K562 (cell line): ENCODE measurements around the gene PQBP1. TPM values are rescaled to one million over a fixed set of nuclear protein-coding genes. Genes with fewer than 3 reads are reported as not detected.

Experiments used
- ATAC-seq: fragments of 200-7000 bp; cut with Tn5 transposase; 3 replicates; pipeline ENCODE4 v1.9.1; 2020; ENCODE audit warnings: moderate library complexity
- BruUV-seq: library from RNA; stranded (reverse); fragments of 400-500 nt; replicated peaks from 2 replicates; lab custom pipeline; 2021; lab: Mats Ljungman, UMichigan
- CTCF ChIA-PET: fragments of 300-600 bp; formaldehyde crosslinking; extraction: SDS; loops from one replicate; lab custom pipeline; 2021; ENCODE audit warnings: low intra/inter-chr PET ratio; lab: Yijun Ruan, JAX
- POLR2A ChIA-PET: fragments of 300-600, 350-650 bp; sonication (Branson Sonifier 250); formaldehyde crosslinking; extraction: SDS; loops from one replicate; lab custom pipeline; 2021; ENCODE audit warnings: antibody characterized with exemption, inconsistent platforms; lab: Yijun Ruan, JAX
- DNase-seq, 4 experiments: peaks; one replicate each; pipeline versions ENCODE4 v3.0.0 to v3.0.0-alpha.2; 2011 to 2018; ENCODE audit warnings: low spot score in 3 of 4, mixed read lengths in 3 of 4; ENCODE audit errors: extremely low read depth in 1 of 4
- FAIRE-seq: peaks from 2 replicates; lab custom pipeline; 2011; peaks lifted over from hg19 to GRCh38; lab: Jason Lieb, UNC
- H2AFZ ChIP-seq: 2 replicates; pipeline ENCODE4 v1.6.0; 2011; ENCODE audit warnings: low read depth, low read length, control low read depth, inconsistent platforms
- H3K27ac ChIP-seq: fragments of 200-600 bp; 3 replicates; pipeline ENCODE4 v1.8.0; 2011; ENCODE audit warnings: low read depth, mild to moderate bottlenecking, control low read depth, inconsistent platforms, low read length, moderate library complexity, mixed read lengths; ENCODE audit errors: extremely low read depth
- H3K27me3 ChIP-seq, 2 experiments: fragments of 300-600 bp in 1 of 2; 2 replicates in 1 of 2; 3 replicates in 1 of 2; pipeline versions ENCODE4 v1.6.0 to v1.8.0; 2011; ENCODE audit warnings: inconsistent platforms in 2 of 2, low read length in 2 of 2, mild to moderate bottlenecking in 1 of 2, mixed read lengths in 1 of 2, moderate library complexity in 1 of 2; ENCODE audit not compliant: control insufficient read depth in 2 of 2, insufficient read depth in 2 of 2
- H3K36me3 ChIP-seq: fragments of 300-600 bp; 3 replicates; pipeline ENCODE4 v1.8.0; 2011; ENCODE audit warnings: mild to moderate bottlenecking, low read length, inconsistent platforms; ENCODE audit not compliant: control insufficient read depth, insufficient read depth
- H3K4me1 ChIP-seq, 2 experiments: fragments of 200-600 bp in 1 of 2; replicated peaks in 1 of 2; 2 replicates in 1 of 2; 3 replicates in 1 of 2; pipeline versions ENCODE4 v1.5.1 to v1.8.0; 2011; ENCODE audit warnings: inconsistent platforms in 2 of 2, low read length in 2 of 2, mild to moderate bottlenecking in 1 of 2, mixed read lengths in 1 of 2, moderate library complexity in 1 of 2; ENCODE audit not compliant: control insufficient read depth in 2 of 2, insufficient read depth in 2 of 2
- H3K4me2 ChIP-seq: 2 replicates; pipeline ENCODE4 v1.6.1; 2011; ENCODE audit warnings: low read length, control low read depth, inconsistent platforms, mixed read lengths; ENCODE audit not compliant: insufficient read depth
- H3K4me3 ChIP-seq: fragments of 200-600 bp; sonication (generic), shearing (Covaris generic); 2 replicates; pipeline ENCODE4 v1.5.1; 2016; ENCODE audit warnings: control low read depth, inconsistent platforms
- H3K79me2 ChIP-seq: fragments of 200-600 bp; 3 replicates; pipeline ENCODE4 v1.8.0; 2011; ENCODE audit warnings: low read length, inconsistent platforms; ENCODE audit not compliant: control insufficient read depth, insufficient read depth
- H3K9ac ChIP-seq, 2 experiments: 2 replicates each; pipeline versions ENCODE4 v1.6.0 to v1.6.1; 2011; ENCODE audit warnings: low read depth in 2 of 2, low read length in 2 of 2, control low read depth in 1 of 2, inconsistent platforms in 1 of 2, mild to moderate bottlenecking in 1 of 2, mixed read lengths in 1 of 2; ENCODE audit not compliant: insufficient read depth in 1 of 2
- H3K9me1 ChIP-seq: one replicate; pipeline ENCODE4 v1.6.0; 2011; ENCODE audit warnings: inconsistent platforms, mild to moderate bottlenecking, low read length, moderate library complexity; ENCODE audit not compliant: control insufficient read depth, insufficient read depth
- H3K9me3 ChIP-seq: replicated peaks from 2 replicates; pipeline ENCODE4 v1.5.1; 2011; ENCODE audit warnings: low read depth, low read length, inconsistent platforms; ENCODE audit not compliant: control insufficient read depth, insufficient read depth
- H4K20me1 ChIP-seq: replicated peaks from 2 replicates; pipeline ENCODE4 v1.6.1; 2011; ENCODE audit warnings: low read length, inconsistent platforms, mixed read lengths; ENCODE audit not compliant: control insufficient read depth, insufficient read depth
- BHLHE40 ChIP-seq: IDR thresholded peaks from 2 replicates; pipeline ENCODE4 v1.6.1; 2011; ENCODE audit warnings: low read length, improper control_type of control experiment
- ETS2 ChIP-seq: IDR thresholded peaks from 2 replicates; pipeline ENCODE4 v1.6.1; 2016; ENCODE audit warnings: borderline replicate concordance, missing genetic modification characterization, mild to moderate bottlenecking, moderate library complexity, missing compliant biosample characterization; ENCODE audit not compliant: poor library complexity, severe bottlenecking
- FIP1L1 ChIP-seq: fragments of 200-400 bp; formaldehyde crosslinking; IDR thresholded peaks from 2 replicates; pipeline ENCODE4 v1.6.1; 2018; ENCODE audit warnings: mild to moderate bottlenecking, low read depth, low read length; ENCODE audit not compliant: poor library complexity, severe bottlenecking
- FOXK2 ChIP-seq, 2 experiments: fragments of 450-650 bp; IDR thresholded peaks in 1 of 2; conservative IDR thresholded peaks in 1 of 2; 2 replicates each; pipeline ENCODE4 v1.6.1; 2016; ENCODE audit warnings: low read depth in 2 of 2, mild to moderate bottlenecking in 1 of 2
- GTF2E2 ChIP-seq: fragments of 200-800 bp; sonication (Bioruptor generic); IDR thresholded peaks from 2 replicates; pipeline ENCODE4 v1.6.1; 2016; ENCODE audit warnings: missing genetic modification characterization, missing compliant biosample characterization
- KLF10 ChIP-seq: fragments of 250-450 bp; sonication (Bioruptor Pico); IDR thresholded peaks from 2 replicates; pipeline ENCODE4 v1.6.1; 2021; ENCODE audit warnings: matching md5 sums
- MTA2 ChIP-seq: fragments of 450-650 bp; IDR thresholded peaks from 2 replicates; pipeline ENCODE4 v1.6.1; 2016; ENCODE audit warnings: low read depth
- NRF1 ChIP-seq, 2 experiments: fragments of 450-650 bp; IDR thresholded peaks in 1 of 2; conservative IDR thresholded peaks in 1 of 2; 2 replicates each; pipeline ENCODE4 v1.6.1; 2014; ENCODE audit warnings: mild to moderate bottlenecking in 2 of 2
- TAF7 ChIP-seq: fragments of 450-650 bp; IDR thresholded peaks from 2 replicates; pipeline ENCODE4 v1.6.1; 2016; ENCODE audit warnings: missing genetic modification characterization, missing compliant biosample characterization
- TFAP4 ChIP-seq: sonication (generic); formaldehyde crosslinking; IDR thresholded peaks from 2 replicates; pipeline ENCODE4 v1.8.0; 2022; ENCODE audit warnings: missing genetic modification reagents, mild to moderate bottlenecking, moderate library complexity, borderline replicate concordance
- USF1 ChIP-seq: sonication (generic); formaldehyde crosslinking; IDR thresholded peaks from 2 replicates; pipeline ENCODE4 v1.9.0; 2022; ENCODE audit warnings: mild to moderate bottlenecking, missing genetic modification reagents
- ZNF395 ChIP-seq: fragments of 200-800 bp; sonication (Bioruptor generic); IDR thresholded peaks from 2 replicates; pipeline ENCODE4 v1.6.1; 2017; ENCODE audit warnings: missing genetic modification characterization, missing compliant biosample characterization
- ZNF431 ChIP-seq: sonication (generic); formaldehyde crosslinking; IDR thresholded peaks from 2 replicates; pipeline ENCODE4 v1.8.0; 2022; ENCODE audit warnings: mild to moderate bottlenecking, missing genetic modification reagents
- WGBS: fragments of 100-300 bp; shearing (Covaris generic); methylation state at CpG from one replicate; pipeline ENCODE4 v1.1.6; 2016; ENCODE audit warnings: low coverage, mixed read lengths; ENCODE audit not compliant: insufficient coverage; ENCODE audit errors: missing lambda C conversion rate; 5-methylcytosine and 5-hydroxymethylcytosine counted together
- in situ Hi-C: fragments of 300-500 bp; cut with MboI; formaldehyde crosslinking; loops from 4 replicates; pipeline ENCODE4 v1.15.0; 2018; ENCODE audit warnings: inconsistent platforms, mixed read lengths
- intact Hi-C: fragments of 100-400 bp; cut with micrococcal nuclease; formaldehyde crosslinking; loops from 2 replicates; pipeline ENCODE4 v1.14.2; 2022
- polyA plus RNA-seq, 8 experiments: library from polyadenylated mRNA; depleted of rRNA in 4 of 8; stranded (reverse) in 5 of 8; unstranded in 3 of 8; fragments of >200 nt; fragmentation: Nextera tagmentation in 2 of 8; fragmentation: Illumina TruSeq in 1 of 8; extraction: Ambion mirVana in 2 of 8; extraction: Trizol in 1 of 8; gene quantifications; 2 replicates each; pipeline versions ENCODE4 v1.2.1 to v1.2.3, GENCODE V29; 2011 to 2014; ENCODE audit warnings: inconsistent platforms in 1 of 8, missing spikeins in 1 of 8
- total RNA-seq, 7 experiments: library from RNA; depleted of rRNA in 6 of 7; stranded (reverse); fragments of >200 nt in 6 of 7; fragmentation: Illumina TruSeq in 2 of 7; extraction: Trizol in 2 of 7; gene quantifications; 2 replicates each; pipeline versions ENCODE4 v1.2.1 to v1.2.3, GENCODE V29; 2011 to 2021; ENCODE audit warnings: low replicate concordance in 1 of 7
- TF ChIP-seq, protein P1 (sequence below): fragments of 250-450 bp; sonication (Bioruptor Pico); IDR thresholded peaks from 2 replicates; pipeline ENCODE4 v1.8.0; 2021; ENCODE audit warnings: borderline replicate concordance, mild to moderate bottlenecking, moderate library complexity; ENCODE audit not compliant: poor library complexity, severe bottlenecking

PQBP1 gene
- total and polyA plus RNA-seq, 9 of the 15 experiments (the other 6 are each of a cell fraction or from before 2014, with no cell fraction given): 41.3 to 262 (median 112) TPM

GRCh38 chrX:48897157-48897624 is 539 bp upstream of the PQBP1 start:
- H3K27ac ChIP-seq: peak overlapping the region; percentile 97
- in situ Hi-C loops (no loop called here), intact Hi-C loops (loop anchor here (5.0 kb wide), 5 partner anchors 35 to 250 kb away; partner anchors contain the start of genes GLOD5 and HDAC6)
- ATAC-seq (peak; percentile 74), DNase-seq (peak; percentile 64 to 91 (median 72)), FAIRE-seq (no peak)
- H3K79me2 ChIP-seq: peaks cover 61% of the 10 kb centered on the region
- H3K27me3 ChIP-seq: no peaks in the 10 kb centered on the region
- H3K9me3 ChIP-seq: no peaks in the 10 kb centered on the region
- BruUV-seq: no TSS peak
- H2AFZ ChIP-seq: peak overlapping the region; percentile 89
- under 1% methylated on average over 22 of the region's 38 CpGs for WGBS
- H3K4me3 ChIP-seq: peak overlapping the region; percentile 72
- peak overlapping the region; percentile 85 for H3K4me2 ChIP-seq
- ChIA-PET CTCF (no interaction called here), POLR2A (interaction anchor here (0.9 to 2.2 kb wide), 9 partner anchors 10 to 215 kb away, joined by 3 to 13 read pairs (median 4); partner anchors contain the start of gene SLC35A2)
- H4K20me1 ChIP-seq: peaks cover 7% of the 10 kb centered on the region; the same call in 1 of the 2 replicates
- H3K9ac ChIP-seq: peak overlapping the region; percentile 90 to 95
- H3K4me1 ChIP-seq: peaks cover 11 to 19% of the 10 kb centered on the region in 2 experiments; a peak in 4 of 5 replicates
- no peaks in the 10 kb centered on the region for H3K9me1 ChIP-seq
- peaks cover 63% of the 10 kb centered on the region for H3K36me3 ChIP-seq
- TF ChIP-seq ZNF395 (CRISPR knock-in tag) (0 out of 2 replicates have a peak, but pooled peaks have one; percentile 62), ZNF431 (CRISPR knock-in tag) (no peak), BHLHE40 (peak; percentile 67; the same call in 1 of the 2 replicates), KLF10 (CRISPR knock-in tag) (no peak), TFAP4 (CRISPR knock-in tag) (peak; percentile 23; the same call in 1 of the 2 replicates), ETS2 (tag) (no peak), GTF2E2 (no peak), NRF1 (conservative IDR thresholded peaks at IDR 0.05 in 1 of 2, IDR thresholded peaks at IDR 0.05 in 1 of 2) (no peak), MTA2 (no peak), FOXK2 (conservative IDR thresholded peaks at IDR 0.05 in 1 of 2, IDR thresholded peaks at IDR 0.05 in 1 of 2; ENCODE audit: low read depth in 2 of 2) (peak in 1 of 2 experiments; percentile 97; a peak in 2 of 4 replicates), USF1 (CRISPR knock-in tag) (no peak), FIP1L1 (peak; percentile 48), TAF7 (tag) (peak; percentile 27; the same call in 1 of the 2 replicates)
- TF ChIP-seq, protein P1, sequence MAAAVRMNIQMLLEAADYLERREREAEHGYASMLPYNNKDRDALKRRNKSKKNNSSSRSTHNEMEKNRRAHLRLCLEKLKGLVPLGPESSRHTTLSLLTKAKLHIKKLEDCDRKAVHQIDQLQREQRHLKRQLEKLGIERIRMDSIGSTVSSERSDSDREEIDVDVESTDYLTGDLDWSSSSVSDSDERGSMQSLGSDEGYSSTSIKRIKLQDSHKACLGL (CRISPR knock-in tag): no peak
